SK-N-MC (cell line): ENCODE data around the gene EID2B.

Source experiments
- DNase-seq: peaks from one replicate; pipeline ENCODE4 v3.0.0-alpha.2; 2011; ENCODE audit warnings: low read depth, low spot score
- H3K27ac ChIP-seq: fragments of 200-600 bp; sonication (generic); 2 replicates; pipeline ENCODE4 v1.5.1; 2016; ENCODE audit warnings: mixed run types
- H3K36me3 ChIP-seq: fragments of 200-600 bp; sonication (generic); 2 replicates; pipeline ENCODE4 v1.6.1; 2017; ENCODE audit warnings: antibody characterized with exemption, low read length, mixed read lengths; ENCODE audit not compliant: insufficient read depth
- H3K4me3 ChIP-seq: fragments of 200-600 bp; sonication (generic); 2 replicates; pipeline ENCODE4 v1.5.1; 2016
- H3K9ac ChIP-seq: fragments of 200-600 bp; sonication (generic); 2 replicates; pipeline ENCODE4 v1.8.0; 2017; ENCODE audit warnings: mixed run types, mixed read lengths; ENCODE audit not compliant: insufficient read length
- H3K9me3 ChIP-seq: fragments of 200-600 bp; sonication (generic); 2 replicates; pipeline ENCODE4 v1.6.1; 2017; ENCODE audit warnings: low read depth, mild to moderate bottlenecking, antibody characterized with exemption, low read length, moderate library complexity, mixed read lengths
- EZH2 ChIP-seq: fragments of 200-600 bp; sonication (generic); IDR thresholded peaks from one replicate; pipeline ENCODE4 v1.6.1; 2017; ENCODE audit warnings: antibody characterized with exemption
- FOXP2 ChIP-seq: optimal IDR thresholded peaks from 2 replicates; pipeline ENCODE3; 2011; ENCODE audit warnings: mild to moderate bottlenecking, moderate library complexity; ENCODE audit not compliant: insufficient read depth; ENCODE audit errors: extremely low read length, control extremely low read depth
- POLR2AphosphoS5 ChIP-seq: IDR thresholded peaks from 2 replicates; pipeline ENCODE4 v1.6.1; 2012; ENCODE audit warnings: mild to moderate bottlenecking, low read depth, low read length, borderline replicate concordance

Gene EID2B

GRCh38 chr19:39520541-39521484, 11.8 kb downstream of the EID2B start:
- Histone ChIP-seq H3K9me3 (no peaks in the 10 kb centered on the region), H3K9ac (no peak overlapping the region), H3K27ac (no peak overlapping the region), H3K36me3 (no peaks in the 10 kb centered on the region), H3K4me3 (no peak overlapping the region)
- no peak for TF ChIP-seq EZH2
- no peak for TF ChIP-seq POLR2AphosphoS5
- DNase-seq: no peak

DNA sequence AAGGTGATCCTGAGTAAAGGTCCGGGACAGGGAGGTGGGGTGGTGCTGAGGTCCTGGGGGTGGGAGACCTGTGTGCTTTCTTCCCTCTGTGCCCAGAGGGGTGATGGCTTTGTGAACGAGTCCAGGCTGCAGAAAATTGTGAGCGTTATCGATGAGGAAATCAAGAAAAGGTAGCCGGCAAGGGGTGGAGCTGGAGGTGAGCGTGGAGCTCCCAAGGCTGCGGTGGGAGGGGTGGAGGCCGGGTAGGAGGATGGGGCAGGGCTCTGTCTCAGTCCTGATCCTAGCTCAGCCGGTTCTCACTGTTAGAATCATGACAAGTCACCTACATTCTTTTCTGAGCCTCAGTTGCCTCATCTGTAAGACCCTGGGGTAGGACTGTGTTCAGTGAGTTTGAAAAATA, 13.7 kb downstream of the EID2B start:
- TF ChIP-seq POLR2AphosphoS5 (no peak), FOXP2 (no peak), EZH2 (no peak)
- H3K9ac ChIP-seq: no peak overlapping the region
- no peak overlapping the region for H3K4me3 ChIP-seq
- no peak overlapping the region for H3K27ac ChIP-seq
- H3K36me3 ChIP-seq: no peaks in the 10 kb centered on the region
- no peak for DNase-seq
- no peaks in the 10 kb centered on the region for H3K9me3 ChIP-seq

GRCh38 chr19:39518458-39518857, 14.2 kb downstream of the EID2B start:
- no peak for TF ChIP-seq EZH2
- TF ChIP-seq FOXP2: no peak
- TF ChIP-seq POLR2AphosphoS5: no peak
- no peak for DNase-seq
- Histone ChIP-seq H3K9ac (no peak overlapping the region), H3K27ac (no peak overlapping the region), H3K36me3 (no peaks in the 10 kb centered on the region), H3K4me3 (no peak overlapping the region), H3K9me3 (no peaks in the 10 kb centered on the region)

DNA sequence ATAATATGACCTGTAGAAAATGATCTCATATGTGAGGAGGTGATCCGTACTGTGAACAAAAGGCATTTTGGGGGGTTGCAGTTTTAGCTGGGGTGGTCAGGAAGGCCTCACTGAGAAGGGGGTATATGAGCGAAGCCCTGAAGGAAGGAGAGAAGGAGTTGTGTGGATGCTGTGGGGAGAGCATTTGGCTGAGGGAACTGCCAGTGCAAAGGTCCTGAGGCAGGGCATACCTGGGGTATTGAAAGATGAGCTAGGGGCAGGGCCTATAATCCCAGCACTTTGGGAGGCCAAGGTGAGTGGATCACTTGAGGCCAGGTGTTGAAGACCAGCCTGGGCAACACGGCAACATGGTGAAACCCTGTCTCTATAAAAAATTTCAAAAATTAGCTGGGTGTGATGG, 15.2 kb downstream of the EID2B start:
- TF ChIP-seq POLR2AphosphoS5 (no peak), FOXP2 (no peak), EZH2 (no peak)
- Histone ChIP-seq H3K27ac (no peak overlapping the region), H3K9me3 (no peaks in the 10 kb centered on the region), H3K36me3 (no peaks in the 10 kb centered on the region), H3K9ac (no peak overlapping the region), H3K4me3 (no peak overlapping the region)
- DNase-seq: no peak

DNA sequence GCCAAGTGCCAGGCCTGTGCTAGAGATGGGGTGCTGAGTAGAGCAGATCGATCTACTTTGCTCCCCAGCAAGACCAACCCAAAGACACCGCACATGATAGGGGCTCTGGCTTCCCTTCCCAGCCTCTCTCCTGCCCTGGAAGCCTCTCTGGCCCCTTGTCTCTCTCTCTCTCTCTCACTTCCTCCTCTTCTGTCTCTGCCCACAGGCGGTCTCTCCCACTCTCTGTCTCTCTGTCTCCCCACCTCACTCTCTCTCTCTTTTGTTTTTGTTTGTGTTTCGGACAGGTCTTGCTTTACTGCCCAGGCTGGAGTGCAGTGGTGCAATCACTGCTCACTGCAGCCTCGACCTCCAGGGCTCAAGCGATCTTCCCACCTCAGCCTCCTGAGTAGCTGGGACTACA, 16.4 kb downstream of the EID2B start:
- DNase-seq: no peak
- H3K4me3 ChIP-seq: no peak overlapping the region
- no peaks in the 10 kb centered on the region for H3K36me3 ChIP-seq
- no peaks in the 10 kb centered on the region for H3K9me3 ChIP-seq
- no peak for TF ChIP-seq EZH2
- TF ChIP-seq POLR2AphosphoS5: no peak
- TF ChIP-seq FOXP2: no peak
- H3K27ac ChIP-seq: no peak overlapping the region
- no peak overlapping the region for H3K9ac ChIP-seq

GRCh38 chr19:39515551-39516191, 17.0 kb downstream of the EID2B start:
- Histone ChIP-seq H3K4me3 (peak overlapping the region; percentile 55), H3K36me3 (no peaks in the 10 kb centered on the region), H3K9ac (no peak overlapping the region), H3K9me3 (no peaks in the 10 kb centered on the region), H3K27ac (no peak overlapping the region)
- TF ChIP-seq EZH2 (peak; percentile 70), FOXP2 (no peak)
- DNase-seq: no peak

DNA sequence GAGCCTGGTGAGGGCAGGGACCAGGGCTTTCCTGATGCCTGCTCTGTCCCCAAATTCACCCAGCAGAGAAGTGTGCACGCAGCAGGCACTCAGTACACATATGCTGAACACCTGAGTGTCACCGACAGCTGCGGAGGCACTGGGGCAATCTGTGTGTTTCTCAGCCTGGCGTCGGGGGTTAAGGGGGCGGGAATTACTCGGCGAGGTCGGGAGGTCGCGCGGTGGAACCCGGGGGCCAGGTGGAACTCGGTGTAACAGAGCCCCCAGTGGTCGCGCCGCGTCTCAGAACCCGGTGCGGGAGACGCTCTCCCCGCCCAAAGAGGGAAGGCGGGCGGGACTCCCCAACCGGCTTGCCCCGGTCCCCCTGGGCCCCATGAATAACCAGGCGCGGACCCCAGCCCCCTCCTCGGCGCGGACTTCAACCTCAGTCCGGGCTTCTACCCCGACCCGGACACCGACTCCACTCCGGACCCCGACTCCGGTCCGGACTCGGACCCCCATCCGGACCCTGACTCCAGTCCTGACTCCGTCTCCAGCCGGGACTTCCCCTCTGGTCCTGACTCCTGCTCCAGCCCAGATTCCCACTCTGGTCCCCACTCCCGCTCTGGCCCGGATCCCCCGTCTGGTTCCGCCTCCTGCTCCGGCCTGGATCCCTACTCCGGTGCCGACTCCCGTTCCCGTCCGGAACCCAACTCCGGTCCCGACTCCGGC, 17.7 kb downstream of the EID2B start, which contains the start of gene SELENOV:
Gene SELENOV, plus strand, starts transcription at position 300 of the 711 bp plus-strand sequence. Its CDS starts 74 bp downstream, at position 374.
- Histone ChIP-seq H3K9ac (no peak within 1 kb of the TSS), H3K4me3 (peak within 1 kb of the TSS; percentile 55), H3K9me3 (no peaks in the 10 kb centered on the region), H3K27ac (no peak within 1 kb of the TSS), H3K36me3 (no peaks in the 10 kb centered on the region)
- TF ChIP-seq EZH2: no peak
- TF ChIP-seq POLR2AphosphoS5: no peak
- no peak for TF ChIP-seq FOXP2
- DNase-seq: no peak

DNA sequence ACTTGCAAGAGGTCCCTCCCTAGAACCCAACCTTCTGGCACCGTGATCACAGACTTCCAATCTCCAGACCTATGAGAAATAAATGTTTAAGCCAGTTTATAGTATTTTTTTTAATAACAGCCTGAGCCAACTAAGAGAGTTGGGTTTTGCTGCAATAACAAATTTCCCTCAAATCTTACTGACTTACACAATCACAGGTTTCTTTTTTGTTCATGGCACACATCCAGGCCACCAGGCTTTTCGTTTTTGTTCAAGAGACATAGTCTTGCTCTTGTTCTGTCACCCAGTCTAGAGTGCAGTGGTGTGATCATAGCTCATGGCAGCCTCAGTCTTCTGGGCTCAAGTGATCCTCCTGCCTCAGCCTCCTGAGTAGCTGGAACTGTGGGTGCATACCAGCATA, 19.7 kb downstream of the EID2B start:
- H3K9ac ChIP-seq: no peak overlapping the region
- no peak overlapping the region for H3K4me3 ChIP-seq
- DNase-seq: no peak
- no peak overlapping the region for H3K27ac ChIP-seq
- no peaks in the 10 kb centered on the region for H3K9me3 ChIP-seq
- TF ChIP-seq POLR2AphosphoS5: no peak
- no peak for TF ChIP-seq FOXP2
- no peak for TF ChIP-seq EZH2
- no peaks in the 10 kb centered on the region for H3K36me3 ChIP-seq

DNA sequence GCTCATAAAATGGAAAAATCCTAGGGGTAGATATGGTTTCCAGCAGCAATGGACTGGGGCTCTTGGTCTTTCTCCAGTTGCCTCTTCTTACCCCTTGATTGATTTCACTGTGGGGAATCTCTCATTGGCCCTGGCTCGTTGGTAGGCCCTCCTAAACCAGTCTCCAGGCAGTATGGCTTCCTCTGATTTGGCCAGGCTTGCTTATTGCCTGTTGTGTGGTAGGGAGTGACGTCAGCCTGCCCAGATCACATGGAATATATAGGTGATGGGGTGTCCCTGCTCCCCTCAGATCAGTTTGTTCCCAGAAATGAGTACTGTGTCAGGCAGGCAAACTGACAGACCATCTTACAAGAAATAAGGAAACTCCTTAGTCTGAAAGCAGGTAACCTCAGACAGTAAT, 23.4 kb downstream of the EID2B start:
- TF ChIP-seq FOXP2: no peak
- TF ChIP-seq EZH2: no peak
- TF ChIP-seq POLR2AphosphoS5: no peak
- DNase-seq: no peak
- no peaks in the 10 kb centered on the region for H3K36me3 ChIP-seq
- no peak overlapping the region for H3K4me3 ChIP-seq
- H3K27ac ChIP-seq: no peak overlapping the region
- no peaks in the 10 kb centered on the region for H3K9me3 ChIP-seq
- H3K9ac ChIP-seq: no peak overlapping the region
